Effector memory CD8-positive, alpha-beta T cell (primary cell): ENCODE measurements around the gene ARPC4.
"Not testable (repeated sequence)": the region's sequence is repeated elsewhere in the genome, so short reads cannot be mapped to it uniquely, and the experiment has no call there.

Experiments
- ATAC-seq: fragments of 150-1000 bp; cut with Tn5 transposase; replicated peaks from 2 replicates; pipeline ENCODE4 v1.10.0; 2021; ENCODE audit warnings: mild to moderate bottlenecking, moderate library complexity
- DNase-seq, 3 experiments: peaks; one replicate each; pipeline ENCODE4 v3.0.0; 2021
- H3K27ac Mint-ChIP-seq, 2 donors: one replicate each; pipeline ENCODE4 v1.8.0; 2022; ENCODE audit warnings: mild to moderate bottlenecking in 2 of 2, mixed read lengths in 2 of 2, moderate library complexity in 2 of 2
- H3K27me3 Mint-ChIP-seq, 2 donors: one replicate each; pipeline ENCODE4 v1.8.0; 2022; ENCODE audit warnings: mixed read lengths in 2 of 2
- H3K36me3 Mint-ChIP-seq: one replicate; pipeline ENCODE4 v1.8.0; 2022; ENCODE audit warnings: mild to moderate bottlenecking, moderate library complexity, mixed read lengths; ENCODE audit not compliant: insufficient read depth
- H3K4me1 Mint-ChIP-seq, 2 donors: one replicate each; pipeline ENCODE4 v1.8.0; 2022; ENCODE audit warnings: low read depth in 2 of 2, mixed read lengths in 2 of 2
- H3K4me3 Mint-ChIP-seq, 2 donors: one replicate each; pipeline ENCODE4 v1.8.0; 2022; ENCODE audit warnings: mild to moderate bottlenecking in 2 of 2, mixed read lengths in 2 of 2, moderate library complexity in 2 of 2
- H3K9me3 Mint-ChIP-seq, 2 donors: one replicate each; pipeline ENCODE4 v1.8.0; 2022; ENCODE audit warnings: mixed read lengths in 2 of 2

Gene ARPC4

GRCh38 chr3:9760779-9761505, 31.9 kb upstream of the ARPC4 start:
- H3K27ac Mint-ChIP-seq = peak overlapping the region in 1 of 2 donors; percentile 52

GRCh38 chr3:9761919-9762318, 31.0 kb upstream of the ARPC4 start:
- no peaks in the 10 kb centered on the region for H3K9me3 Mint-ChIP-seq
- DNase-seq (no peak), ATAC-seq (no peak)
- H3K27me3 Mint-ChIP-seq = no peaks in the 10 kb centered on the region
- no peak overlapping the region for H3K27ac Mint-ChIP-seq
- H3K4me3 Mint-ChIP-seq = no peak overlapping the region
- H3K36me3 Mint-ChIP-seq = peaks cover 4% of the 10 kb centered on the region
- H3K4me1 Mint-ChIP-seq = peaks cover 2 to 3% of the 10 kb centered on the region in 2 donors

More at GRCh38 chr3:9760779-9761505, 31.9 kb upstream of the ARPC4 start:
- H3K9me3 Mint-ChIP-seq = no peaks in the 10 kb centered on the region
- no peak overlapping the region for H3K4me3 Mint-ChIP-seq
- DNase-seq (no peak), ATAC-seq (no peak)
- H3K36me3 Mint-ChIP-seq = peaks cover 8% of the 10 kb centered on the region
- no peaks in the 10 kb centered on the region for H3K27me3 Mint-ChIP-seq
- H3K4me1 Mint-ChIP-seq = no peaks in the 10 kb centered on the region

GRCh38 chr3:9762871-9763270, 30.0 kb upstream of the ARPC4 start:
- Mint-ChIP-seq H3K27ac (no peak overlapping the region), H3K27me3 (no peaks in the 10 kb centered on the region), H3K4me3 (no peak overlapping the region), H3K36me3 (peaks cover 4% of the 10 kb centered on the region), H3K4me1 (peaks cover 6 to 8% of the 10 kb centered on the region in 2 donors), H3K9me3 (no peaks in the 10 kb centered on the region)
- no peak for DNase-seq
- no peak for ATAC-seq

GRCh38 chr3:9765865-9766264, 27.0 kb upstream of the ARPC4 start:
- Mint-ChIP-seq H3K27me3 (no peaks in the 10 kb centered on the region), H3K27ac (peak overlapping the region in 1 of 2 donors; percentile 70), H3K9me3 (no peaks in the 10 kb centered on the region), H3K36me3 (peaks cover 3% of the 10 kb centered on the region), H3K4me1 (peaks cover 21 to 23% of the 10 kb centered on the region in 2 donors), H3K4me3 (no peak overlapping the region)
- no peak for DNase-seq
- ATAC-seq = no peak

- Mint-ChIP-seq H3K36me3 (peaks cover 3% of the 10 kb centered on the region), H3K4me1 (peaks cover 21 to 23% of the 10 kb centered on the region in 2 donors), H3K4me3 (peak overlapping the region; percentile 4), H3K9me3 (no peaks in the 10 kb centered on the region), H3K27me3 (no peaks in the 10 kb centered on the region), H3K27ac (peak overlapping the region; percentile 70 to 75)
- ATAC-seq (no peak), DNase-seq (no peak)
These were observed 25.5 kb upstream of the ARPC4 start for GRCh38 chr3:9767418-9767817.

- Mint-ChIP-seq H3K36me3 (peaks cover 3% of the 10 kb centered on the region), H3K4me1 (peaks cover 21 to 23% of the 10 kb centered on the region in 2 donors)
- ATAC-seq = no peak
These were observed 24.6 kb upstream of the ARPC4 start for GRCh38 chr3:9768141-9768775.

GRCh38 chr3:9769012-9769411, 23.9 kb upstream of the ARPC4 start:
- Mint-ChIP-seq H3K36me3 (peaks cover 3% of the 10 kb centered on the region), H3K27ac (peak overlapping the region; percentile 2 to 75), H3K9me3 (no peaks in the 10 kb centered on the region), H3K4me1 (peaks cover 21 to 23% of the 10 kb centered on the region in 2 donors), H3K27me3 (no peaks in the 10 kb centered on the region), H3K4me3 (peak overlapping the region; percentile 44 to 47)
- DNase-seq = no peak
- ATAC-seq = no peak

More at GRCh38 chr3:9768141-9768775, 24.6 kb upstream of the ARPC4 start:
- no peak for DNase-seq
- peak overlapping the region; percentile 4 to 44 for H3K4me3 Mint-ChIP-seq
- H3K27ac Mint-ChIP-seq = peak overlapping the region; percentile 70 to 75
- H3K27me3 Mint-ChIP-seq = no peaks in the 10 kb centered on the region
- H3K9me3 Mint-ChIP-seq = no peaks in the 10 kb centered on the region

GRCh38 chr3:9769426-9770275, 23.2 kb upstream of the ARPC4 start, which contains the start of gene CAMK1:
CAMK1 (minus strand) TSS chr3:9769947; CDS start chr3:9767749, 2,198 bp downstream.
- peak; percentile 28 to 47 (median 37) for DNase-seq
- Mint-ChIP-seq H3K27ac (peak within 1 kb of the TSS; percentile 2 to 75), H3K4me3 (peak within 1 kb of the TSS; percentile 44 to 47), H3K36me3 (peaks cover 3% of the 10 kb centered on the region), H3K4me1 (peaks cover 21 to 23% of the 10 kb centered on the region in 2 donors), H3K27me3 (no peaks in the 10 kb centered on the region), H3K9me3 (no peaks in the 10 kb centered on the region)
- ATAC-seq = peak; percentile 97

GRCh38 chr3:9770276-9770812, 22.5 kb upstream of the ARPC4 start:
- peaks cover 21 to 23% of the 10 kb centered on the region in 2 donors for H3K4me1 Mint-ChIP-seq
- no peaks in the 10 kb centered on the region for H3K27me3 Mint-ChIP-seq
- ATAC-seq = no peak
- H3K36me3 Mint-ChIP-seq = peaks cover 3% of the 10 kb centered on the region
- H3K27ac Mint-ChIP-seq = peak overlapping the region in 1 of 2 donors; percentile 73
- peak overlapping the region; percentile 44 to 47 for H3K4me3 Mint-ChIP-seq
- DNase-seq = no peak
- H3K9me3 Mint-ChIP-seq = no peaks in the 10 kb centered on the region

- H3K27me3 Mint-ChIP-seq, H3K9me3 Mint-ChIP-seq, H3K36me3 Mint-ChIP-seq, DNase-seq, ATAC-seq: not testable (repeated sequence)
- peak overlapping the region; percentile 40 to 44 for H3K4me3 Mint-ChIP-seq
- peaks cover 21 to 23% of the 10 kb centered on the region in 2 donors for H3K4me1 Mint-ChIP-seq
- H3K27ac Mint-ChIP-seq = peak overlapping the region in 1 of 2 donors; percentile 74
These were observed 21.9 kb upstream of the ARPC4 start for GRCh38 chr3:9771007-9771406.

GRCh38 chr3:9776896-9777693, 15.8 kb upstream of the ARPC4 start:
- DNase-seq (no peak), ATAC-seq (no peak)
- no peaks in the 10 kb centered on the region for H3K9me3 Mint-ChIP-seq
- H3K27ac Mint-ChIP-seq = no peak overlapping the region
- H3K4me1 Mint-ChIP-seq = peaks cover 26 to 36% of the 10 kb centered on the region in 2 donors
- H3K36me3 Mint-ChIP-seq = peaks cover 4% of the 10 kb centered on the region
- no peaks in the 10 kb centered on the region for H3K27me3 Mint-ChIP-seq
- no peak overlapping the region for H3K4me3 Mint-ChIP-seq

GRCh38 chr3:9777694-9778021, 15.2 kb upstream of the ARPC4 start:
- no peak overlapping the region for H3K4me3 Mint-ChIP-seq
- DNase-seq (no peak), ATAC-seq (no peak)
- no peak overlapping the region for H3K27ac Mint-ChIP-seq
- H3K36me3 Mint-ChIP-seq = peaks cover 4% of the 10 kb centered on the region
- H3K27me3 Mint-ChIP-seq = no peaks in the 10 kb centered on the region
- H3K4me1 Mint-ChIP-seq = peaks cover 31 to 40% of the 10 kb centered on the region in 2 donors
- no peaks in the 10 kb centered on the region for H3K9me3 Mint-ChIP-seq
